HG03097 (cell line): Measurements from ENCODE around the gene RAB3IL1.

Experiments
- ATAC-seq: cut with Tn5 transposase; IDR thresholded peaks from one replicate; pipeline ENCODE4 v1.9.1; 2021; ENCODE audit not compliant: unreplicated experiment, low FRiP score

RAB3IL1 gene

GRCh38 chr11:61907282-61907681 is 10.1 kb downstream of the RAB3IL1 start:
- ATAC-seq, result no peak

- ATAC-seq, result no peak
These were observed 10.8 kb downstream of the RAB3IL1 start for GRCh38 chr11:61906522-61906909.

DNA sequence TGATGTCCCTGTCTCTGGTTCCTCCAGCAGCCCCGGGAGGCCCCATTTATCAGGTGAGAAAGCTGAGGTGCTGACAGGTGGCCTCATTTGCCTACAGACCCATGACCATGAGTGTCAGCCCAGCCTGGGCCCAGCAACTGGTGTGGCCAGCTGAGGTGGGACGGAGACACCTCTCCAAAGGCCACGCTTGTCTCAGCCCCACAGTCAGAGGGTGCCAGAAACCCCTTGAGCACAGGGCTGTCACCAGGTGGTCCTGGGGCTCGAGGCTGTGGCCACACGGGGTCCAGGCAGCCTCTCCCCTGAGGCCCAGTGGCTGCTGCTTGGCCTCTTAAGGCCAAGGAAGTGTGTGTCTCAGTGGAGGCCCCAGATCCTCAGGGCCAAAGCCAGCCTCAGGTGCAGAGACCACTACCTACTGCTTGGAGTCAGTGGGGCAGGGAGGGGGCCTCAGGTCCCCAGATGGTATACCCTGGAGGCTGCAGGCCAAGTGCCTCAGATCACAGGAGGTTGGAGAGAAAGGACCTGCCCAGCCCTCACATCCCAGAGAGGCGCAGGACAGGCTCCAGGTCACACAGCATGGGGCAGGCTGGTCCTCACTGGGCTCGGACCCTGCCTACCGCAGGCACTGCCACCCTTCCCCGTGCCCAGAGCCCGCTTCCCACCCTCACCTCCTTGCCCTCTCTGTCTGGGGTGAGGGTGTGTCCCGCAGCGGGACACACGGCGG is 11.4 kb downstream of the RAB3IL1 start:
- no peak for ATAC-seq

- no peak for ATAC-seq
These were observed 12.2 kb downstream of the RAB3IL1 start for GRCh38 chr11:61905067-61905696.

GRCh38 chr11:61904539-61905048 is 12.8 kb downstream of the RAB3IL1 start:
- ATAC-seq, result no peak

DNA sequence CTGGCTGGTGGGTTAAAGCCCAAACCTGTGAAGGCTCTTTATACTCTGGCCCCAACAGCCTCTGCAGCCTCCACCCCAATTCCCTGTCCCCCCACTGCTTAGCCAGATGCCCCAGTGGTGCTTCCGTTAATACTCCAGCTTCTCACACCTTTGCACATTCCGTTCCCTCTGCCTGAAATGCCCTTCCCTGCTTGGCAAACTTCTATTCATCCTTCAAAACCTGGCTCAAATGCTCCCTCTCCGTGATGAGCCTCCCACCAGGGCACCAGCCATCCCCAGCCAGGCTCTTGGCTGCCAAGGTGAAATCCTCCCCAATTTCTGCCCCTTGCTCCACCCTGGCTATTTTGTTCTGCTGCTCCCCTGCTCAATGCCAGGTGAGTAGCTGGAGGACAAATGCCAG is 13.5 kb downstream of the RAB3IL1 start:
- no peak for ATAC-seq

- no peak for ATAC-seq
These were observed 15.1 kb downstream of the RAB3IL1 start for GRCh38 chr11:61902313-61902712.

GRCh38 chr11:61901397-61901796 is 16.0 kb downstream of the RAB3IL1 start:
- ATAC-seq, result no peak

DNA sequence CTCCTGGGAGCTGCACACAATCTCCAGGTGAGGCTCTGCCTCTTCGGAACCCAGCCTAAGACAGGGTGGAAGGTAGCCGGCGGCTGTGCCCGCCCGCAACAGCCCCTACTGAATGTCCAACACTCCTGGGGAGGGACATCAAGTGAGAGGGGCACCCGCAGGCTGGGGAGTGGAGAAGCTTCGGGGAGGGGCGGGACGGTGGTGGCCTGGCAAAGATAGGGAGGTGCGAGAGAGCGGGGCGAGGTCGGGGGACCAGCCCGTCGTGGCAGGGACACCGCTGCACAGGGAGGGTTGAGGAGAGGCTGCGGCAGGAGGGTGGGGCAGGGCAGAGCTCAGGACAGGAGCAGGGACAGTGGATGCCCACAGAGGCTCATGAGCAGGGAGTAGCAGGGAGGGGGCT is 17.1 kb downstream of the RAB3IL1 start:
- no peak for ATAC-seq

DNA sequence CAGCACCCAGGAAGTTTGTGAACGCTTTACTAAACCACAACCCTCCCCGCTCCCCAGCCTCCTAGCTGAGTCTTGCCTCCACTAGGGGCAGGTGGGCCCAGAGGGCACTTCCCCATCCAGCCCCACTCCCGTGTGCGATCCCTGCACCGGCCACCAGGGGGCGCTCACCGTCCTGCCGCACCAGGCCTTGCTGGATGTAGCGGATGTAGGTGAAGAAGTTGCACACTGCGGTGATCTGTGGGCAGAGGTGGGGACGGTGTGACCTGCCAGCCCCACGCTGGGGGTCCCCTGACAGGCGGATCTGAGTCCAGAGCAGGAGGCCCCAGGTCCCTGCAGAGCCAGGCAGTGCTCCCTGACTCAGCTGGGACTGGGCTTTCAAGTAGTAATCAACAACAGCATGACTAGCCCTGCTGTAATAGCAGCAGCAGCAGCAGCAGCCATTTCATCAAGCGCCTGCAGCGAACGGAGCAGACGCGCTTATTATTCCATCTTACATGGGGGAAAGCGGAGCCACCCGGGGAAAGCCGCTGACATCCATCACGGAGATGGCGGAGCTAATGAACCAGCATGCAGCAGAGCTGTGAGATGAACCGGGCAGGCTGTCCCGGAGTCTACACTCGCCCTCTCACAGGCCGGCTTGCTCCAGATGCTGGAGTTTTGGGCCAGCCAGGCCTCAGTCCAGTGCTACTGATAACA is 18.1 kb downstream of the RAB3IL1 start:
- no peak for ATAC-seq

- no peak for ATAC-seq
These were observed 19.2 kb downstream of the RAB3IL1 start for GRCh38 chr11:61898247-61898582.

GRCh38 chr11:61897387-61898246 is 19.7 kb downstream of the RAB3IL1 start:
- ATAC-seq, result no peak

DNA sequence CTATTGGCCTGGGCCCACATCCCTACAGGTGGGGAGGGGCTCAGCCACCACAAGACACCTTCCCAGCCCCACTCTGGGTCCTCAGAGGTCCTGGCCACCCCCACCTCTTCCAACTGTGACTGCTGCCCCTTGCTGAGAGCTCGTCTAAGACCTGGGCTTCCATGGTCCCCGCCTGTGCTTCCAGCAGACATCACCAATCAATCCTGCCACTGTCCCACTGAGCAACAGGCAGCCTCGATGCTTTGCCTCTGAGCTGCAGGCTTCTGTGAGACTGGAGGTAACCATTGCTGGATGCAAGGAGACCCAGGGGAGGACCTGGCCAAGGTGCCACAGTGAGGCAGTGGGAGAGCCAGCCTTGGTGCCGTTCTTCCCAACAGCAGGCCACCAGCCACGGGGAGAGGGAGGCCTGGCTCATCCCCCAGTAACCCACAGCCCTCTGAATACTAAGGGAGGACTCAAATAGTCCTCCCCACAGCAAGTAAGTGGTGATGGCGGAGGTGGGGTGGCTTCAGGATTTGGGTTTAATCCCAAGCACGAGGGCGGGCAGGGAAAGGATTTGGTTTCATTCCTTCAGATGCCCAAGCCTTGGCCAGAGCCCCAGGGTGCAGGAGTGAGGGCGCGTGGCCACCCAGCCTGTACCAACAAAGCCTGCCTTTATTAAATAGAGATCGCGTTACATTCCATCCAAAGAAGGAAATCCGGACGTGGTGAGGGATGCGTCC is 20.5 kb downstream of the RAB3IL1 start:
- ATAC-seq, result no peak

- no peak for ATAC-seq
These were observed 21.7 kb downstream of the RAB3IL1 start for GRCh38 chr11:61895718-61896059.

DNA sequence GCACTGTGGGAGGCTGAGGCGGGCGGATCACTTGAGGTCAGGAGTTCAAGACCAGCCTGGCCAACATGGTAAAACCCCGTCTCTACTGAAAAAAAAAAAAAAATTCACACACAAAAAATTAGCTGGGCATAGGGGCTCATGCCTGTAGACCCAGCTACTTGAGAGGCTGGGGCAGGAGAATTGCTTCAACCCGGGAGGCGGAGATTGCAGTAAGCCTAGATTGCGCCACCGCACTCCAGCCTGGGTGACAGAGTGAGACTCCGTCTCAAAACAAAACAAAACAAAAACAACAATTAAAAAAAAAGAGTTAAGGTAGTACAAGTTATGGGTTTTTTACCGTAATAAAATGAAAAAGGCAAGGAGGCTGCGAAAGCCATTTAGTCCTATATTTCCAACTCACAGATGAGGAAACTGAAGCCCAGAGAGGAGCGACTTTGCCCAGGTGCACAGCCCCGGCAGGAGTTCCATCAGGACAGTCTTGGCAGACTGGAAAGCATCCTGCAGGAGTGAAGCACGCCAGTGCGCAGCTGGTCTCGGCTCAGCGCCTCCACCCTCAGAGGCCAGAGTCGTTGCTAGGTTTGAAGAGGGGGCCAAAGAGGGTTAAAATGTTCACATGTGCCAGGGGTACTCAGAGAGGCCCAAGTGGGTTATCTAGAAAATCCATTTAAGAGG is 22.2 kb downstream of the RAB3IL1 start:
- ATAC-seq, result no peak

DNA sequence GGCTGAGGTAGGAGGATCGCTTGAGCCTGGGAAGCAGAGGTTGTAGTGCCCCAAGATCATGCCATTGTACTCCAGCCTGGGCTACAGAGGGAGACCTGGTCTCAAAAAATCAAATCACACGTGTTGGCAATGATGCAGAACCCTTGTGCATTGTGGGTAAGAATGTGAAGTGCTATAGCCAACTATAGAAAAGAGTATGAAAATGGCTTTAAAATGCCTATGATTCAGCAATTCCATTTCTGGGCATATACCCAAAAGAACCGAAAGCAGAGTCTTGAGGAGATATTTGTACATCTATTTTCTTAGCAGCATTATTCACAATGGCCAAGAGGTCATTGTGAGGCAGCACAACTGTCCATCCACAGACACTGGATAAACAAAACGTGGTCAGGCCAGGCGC is 23.4 kb downstream of the RAB3IL1 start:
- ATAC-seq, result no peak

- no peak for ATAC-seq
These were observed 25.3 kb downstream of the RAB3IL1 start for GRCh38 chr11:61892085-61892370.

DNA sequence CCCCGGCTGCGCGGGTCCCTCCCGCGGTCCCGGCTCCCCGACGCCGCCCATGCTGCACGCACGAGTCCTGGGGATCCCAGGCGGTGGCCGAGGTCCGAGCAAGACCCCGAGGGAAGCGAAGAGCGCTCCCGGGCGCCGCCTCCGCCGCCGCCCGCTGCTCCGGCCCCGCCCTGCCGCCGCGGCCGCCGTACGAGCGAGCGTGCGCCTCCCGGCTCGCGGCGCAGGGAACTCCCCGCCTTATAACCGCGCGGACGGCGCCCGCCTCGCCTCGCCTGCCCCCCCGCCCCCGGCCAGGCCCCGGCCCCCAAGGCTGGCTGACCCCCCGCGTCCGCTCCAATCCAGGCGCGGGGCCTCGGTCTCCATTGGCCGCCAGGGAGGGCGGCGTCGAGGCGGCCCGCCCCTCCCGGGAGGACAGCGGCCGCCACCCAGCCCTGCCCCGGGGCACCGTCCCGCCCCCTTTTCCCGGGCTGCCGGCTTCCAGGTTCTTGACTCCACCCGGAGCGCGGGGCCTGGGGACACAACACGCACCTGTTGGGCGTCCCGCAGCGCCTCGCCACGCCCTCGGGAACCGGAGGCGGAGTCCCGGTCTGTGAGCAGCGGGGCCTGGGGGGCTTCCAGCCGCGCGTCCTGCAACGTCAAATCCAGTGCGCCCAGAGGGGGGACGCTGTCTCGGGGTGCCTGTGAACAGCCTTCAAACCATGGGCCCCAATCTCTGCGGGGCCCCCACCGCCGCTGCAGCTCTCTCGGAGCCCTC is 25.9 kb downstream of the RAB3IL1 start, which contains the start of gene FADS3:
Gene FADS3 (minus strand): TSS at position 215 of the 754 bp plus-strand sequence. CDS start 164 bp downstream, at position 51.
- ATAC-seq, result peak; percentile 50
